Measurements from ENCODE around the gene TUT4.

Gene TUT4

DNA sequence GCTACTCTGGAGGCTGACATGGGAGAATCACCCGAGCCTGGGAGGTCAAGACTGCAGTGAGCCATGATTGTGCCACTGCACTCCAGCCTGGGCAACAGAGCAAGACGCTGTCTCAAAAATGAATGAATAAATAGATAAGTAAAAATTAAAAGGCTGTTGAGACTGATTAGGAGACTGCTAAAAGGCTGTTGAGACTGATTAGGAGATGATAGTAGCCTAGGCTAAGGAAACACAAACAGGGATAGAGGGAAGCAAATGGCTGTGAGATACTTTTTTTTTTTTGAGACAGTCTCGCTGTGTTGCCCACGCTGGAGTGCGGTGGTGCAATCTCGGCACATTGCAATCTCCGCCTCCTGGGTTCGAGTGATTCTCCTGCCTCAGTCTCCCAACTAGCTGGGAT is 120.1 kb downstream of the TUT4 start:
- in situ Hi-C loops (cut with MboI; ENCODE audit: low pct_unique_long_range_greater_than_20kb, low sequenced_read_pairs, unreplicated experiment), result no loop called here
- no peak for DNase-seq (ENCODE audit: low spot score)
- no peak for TF ChIP-seq CTCF (IDR thresholded peaks at IDR 0.05; ENCODE audit: extremely low read depth, insufficient read depth, missing control alignments)

- TF ChIP-seq CTCF (IDR thresholded peaks at IDR 0.05; ENCODE audit: extremely low read depth, insufficient read depth, missing control alignments), result no peak
- DNase-seq (ENCODE audit: low spot score), result no peak
- in situ Hi-C loops (cut with MboI; ENCODE audit: low pct_unique_long_range_greater_than_20kb, low sequenced_read_pairs, unreplicated experiment), result no loop called here
These were observed 125.7 kb downstream of the TUT4 start for GRCh38 chr1:52427152-52427551.

- TF ChIP-seq CTCF (IDR thresholded peaks at IDR 0.05; ENCODE audit: extremely low read depth, insufficient read depth, missing control alignments), result no peak
- DNase-seq (ENCODE audit: low spot score), result no peak
- in situ Hi-C loops (cut with MboI; ENCODE audit: low pct_unique_long_range_greater_than_20kb, low sequenced_read_pairs, unreplicated experiment), result no loop called here
These were observed 126.5 kb downstream of the TUT4 start for GRCh38 chr1:52426371-52426770.

DNA sequence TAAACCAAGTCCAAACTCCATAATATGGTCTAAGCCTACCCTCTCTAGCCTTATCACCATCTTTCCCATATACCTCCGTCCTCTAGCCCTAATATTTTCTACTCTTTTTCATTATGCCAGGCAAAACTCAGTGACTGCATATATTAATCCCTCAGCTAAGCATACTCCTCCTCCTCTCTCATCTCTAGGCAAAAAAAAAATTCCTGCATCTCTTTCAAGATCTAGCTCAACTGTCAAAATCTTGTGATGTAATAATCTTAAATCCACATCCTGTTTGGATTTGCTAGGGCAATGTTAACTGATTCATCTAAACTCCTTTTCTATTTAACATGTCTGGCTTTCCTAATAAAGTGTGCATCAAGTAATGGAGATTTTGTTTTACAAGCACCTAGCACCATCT is 128.1 kb downstream of the TUT4 start:
- in situ Hi-C loops (cut with MboI; ENCODE audit: low pct_unique_long_range_greater_than_20kb, low sequenced_read_pairs, unreplicated experiment), result no loop called here
- no peak for DNase-seq (ENCODE audit: low spot score)

DNA sequence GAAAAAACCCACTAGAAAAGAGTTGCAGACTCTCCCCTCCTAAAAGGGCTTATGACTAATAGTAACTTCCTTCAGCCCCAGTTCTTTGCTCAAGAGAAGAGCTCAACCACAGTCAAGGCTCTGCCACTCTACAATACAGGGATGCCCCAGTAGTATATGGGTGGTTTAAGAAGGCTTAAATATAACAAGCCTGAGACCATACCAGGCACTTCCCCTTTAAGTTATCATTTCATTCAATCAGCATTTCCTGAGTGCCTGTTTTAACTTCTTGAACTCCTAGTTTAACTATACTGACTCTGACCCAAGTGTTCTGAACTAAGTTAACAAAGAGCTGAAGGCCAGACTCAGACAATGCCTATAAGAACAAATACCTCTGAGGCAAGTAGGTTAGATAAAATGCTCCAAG is 128.7 kb downstream of the TUT4 start:
- no peak for TF ChIP-seq CTCF (IDR thresholded peaks at IDR 0.05; ENCODE audit: extremely low read depth, insufficient read depth, missing control alignments)
- no peak for DNase-seq (ENCODE audit: low spot score)
- in situ Hi-C loops (cut with MboI; ENCODE audit: low pct_unique_long_range_greater_than_20kb, low sequenced_read_pairs, unreplicated experiment), result no loop called here

More for the DNA sequence above, 128.1 kb downstream of the TUT4 start:
- no peak for TF ChIP-seq CTCF (IDR thresholded peaks at IDR 0.05; ENCODE audit: extremely low read depth, insufficient read depth, missing control alignments)

DNA sequence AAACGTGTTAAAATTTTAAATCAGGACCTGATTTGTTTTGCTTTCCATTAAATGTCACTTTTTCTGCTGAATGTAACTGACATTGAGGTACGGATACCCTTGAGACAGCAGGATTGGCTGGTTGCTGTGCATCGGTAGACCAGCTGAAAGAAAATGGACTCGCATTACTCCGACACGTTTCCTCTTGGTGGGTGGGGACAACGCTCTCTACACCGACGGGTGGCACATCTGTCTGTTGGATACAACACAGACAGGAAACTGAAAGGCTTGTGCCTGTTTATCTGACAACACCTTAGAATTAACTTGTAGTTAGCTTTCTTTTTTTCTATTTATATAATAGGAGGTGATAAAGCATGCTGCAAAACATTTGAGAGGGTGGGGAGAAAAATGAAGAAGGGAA is 129.1 kb downstream of the TUT4 start:
- no peak for DNase-seq (ENCODE audit: low spot score)
- in situ Hi-C loops (cut with MboI; ENCODE audit: low pct_unique_long_range_greater_than_20kb, low sequenced_read_pairs, unreplicated experiment), result no loop called here
- TF ChIP-seq CTCF (IDR thresholded peaks at IDR 0.05; ENCODE audit: extremely low read depth, insufficient read depth, missing control alignments), result no peak

GRCh38 chr1:52423055-52423454 is 129.8 kb downstream of the TUT4 start:
- in situ Hi-C loops (cut with MboI; ENCODE audit: low pct_unique_long_range_greater_than_20kb, low sequenced_read_pairs, unreplicated experiment), result no loop called here
- TF ChIP-seq CTCF (IDR thresholded peaks at IDR 0.05; ENCODE audit: extremely low read depth, insufficient read depth, missing control alignments), result no peak
- no peak for DNase-seq (ENCODE audit: low spot score)
